Hepatocyte (in vitro differentiated cells): ENCODE results near the gene PABPC1L. TPM values are rescaled to one million over a fixed set of nuclear protein-coding genes. Genes with fewer than 3 reads are reported as not detected.

Source experiments
- DNase-seq: peaks from one replicate; pipeline ENCODE4 v3.0.0-alpha.2; 2016; ENCODE audit warnings: low spot score
- H2AFZ ChIP-seq: fragments of 200-600 bp; sonication (generic); 2 replicates; pipeline ENCODE4 v1.6.0; 2016; ENCODE audit warnings: antibody characterized with exemption, mild to moderate bottlenecking
- H3K27ac ChIP-seq: fragments of 200-600 bp; sonication (generic); 2 replicates; pipeline ENCODE4 v1.5.1; 2016; ENCODE audit warnings: mild to moderate bottlenecking
- H3K27me3 ChIP-seq: fragments of 200-600 bp; sonication (generic); 2 replicates; pipeline ENCODE4 v1.6.1; 2016
- H3K36me3 ChIP-seq: fragments of 200-600 bp; sonication (generic); replicated peaks from 2 replicates; pipeline ENCODE4 v1.5.1; 2016; ENCODE audit warnings: low read depth; ENCODE audit not compliant: insufficient read depth
- H3K4me1 ChIP-seq: fragments of 200-600 bp; sonication (generic); 2 replicates; pipeline ENCODE4 v1.5.1; 2016; ENCODE audit warnings: mild to moderate bottlenecking, moderate library complexity; ENCODE audit not compliant: insufficient read depth
- H3K4me2 ChIP-seq: fragments of 200-600 bp; sonication (generic); 2 replicates; pipeline ENCODE4 v1.6.0; 2016
- H3K4me3 ChIP-seq: fragments of 200-600 bp; sonication (generic); 2 replicates; pipeline ENCODE4 v1.5.1; 2016; ENCODE audit warnings: mild to moderate bottlenecking
- H3K79me2 ChIP-seq: fragments of 200-600 bp; sonication (generic); 2 replicates; pipeline ENCODE4 v1.6.0; 2017; ENCODE audit warnings: mild to moderate bottlenecking
- H3K9me2 ChIP-seq: fragments of 200-600 bp; sonication (generic); replicated peaks from 2 replicates; pipeline ENCODE4 v1.6.0; 2017; ENCODE audit warnings: mild to moderate bottlenecking; ENCODE audit not compliant: insufficient read depth
- H3K9me3 ChIP-seq: fragments of 200-600 bp; sonication (generic); 2 replicates; pipeline ENCODE4 v1.5.1; 2016; ENCODE audit warnings: low read depth, mild to moderate bottlenecking
- H4K20me1 ChIP-seq: fragments of 200-600 bp; sonication (generic); 2 replicates; pipeline ENCODE4 v1.6.0; 2016; ENCODE audit warnings: mild to moderate bottlenecking; ENCODE audit not compliant: insufficient read depth, poor library complexity, severe bottlenecking
- CTCF ChIP-seq: fragments of 200-600 bp; sonication (generic); IDR thresholded peaks from 2 replicates; pipeline ENCODE4 v1.5.1; 2016; ENCODE audit warnings: antibody characterized with exemption, mild to moderate bottlenecking; ENCODE audit not compliant: poor library complexity
- EZH2 ChIP-seq: fragments of 200-600 bp; sonication (generic); IDR thresholded peaks from 2 replicates; pipeline ENCODE4 v1.6.1; 2016; ENCODE audit warnings: antibody characterized with exemption, mild to moderate bottlenecking, borderline replicate concordance
- EZH2phosphoT487 ChIP-seq: fragments of 200-600 bp; sonication (generic); IDR thresholded peaks from one replicate; pipeline ENCODE4 v1.6.1; 2018; ENCODE audit warnings: antibody characterized with exemption, mild to moderate bottlenecking, low read depth, moderate library complexity; ENCODE audit not compliant: unreplicated experiment, severe bottlenecking
- WGBS: methylation state at CpG from one replicate; pipeline ENCODE4 v1.1.6; 2016; ENCODE audit warnings: low lambda C conversion rate; ENCODE audit errors: missing lambda C conversion rate; 5-methylcytosine and 5-hydroxymethylcytosine counted together
- polyA plus RNA-seq: library from polyadenylated mRNA; unstranded; fragments of >200 nt; fragmentation: Nextera tagmentation; extraction: Ambion mirVana; gene quantifications from 2 replicates; pipeline ENCODE4 v1.2.1, GENCODE V29; 2016
- total RNA-seq: library from RNA; depleted of rRNA; stranded (reverse); fragments of >200 nt; gene quantifications from 2 replicates; pipeline ENCODE4 v1.2.3, GENCODE V29; 2014

Gene PABPC1L
- total and polyA plus RNA-seq, 2 experiments from 2014 or later, result 15.6 to 23.5 TPM

GRCh38 chr20:44966030-44966961 is 56.4 kb downstream of the PABPC1L start, which contains the start of gene STK4:
Gene STK4, plus strand, starts transcription at chr20:44966512. Its CDS starts 57 bp downstream, at chr20:44966569.
- 2% methylated on average over 65 of the region's 68 CpGs for WGBS

GRCh38 chr20:44967207-44967807 is 57.4 kb downstream of the PABPC1L start:
- DNase-seq, result no peak
- no peaks in the 10 kb centered on the region for H3K9me3 ChIP-seq
- H3K27me3 ChIP-seq, result no peaks in the 10 kb centered on the region
- no peaks in the 10 kb centered on the region for H3K36me3 ChIP-seq
- H2AFZ ChIP-seq, result no peak overlapping the region
- 52% methylated on average over 5 of the region's 5 CpGs for WGBS
- no peak overlapping the region for H3K27ac ChIP-seq
- peak overlapping the region; percentile 59 for H3K4me3 ChIP-seq
- peaks cover 50% of the 10 kb centered on the region for H3K79me2 ChIP-seq
- no peaks in the 10 kb centered on the region for H4K20me1 ChIP-seq
- TF ChIP-seq CTCF (no peak), EZH2phosphoT487 (no peak), EZH2 (no peak)
- H3K9me2 ChIP-seq, result no peaks in the 10 kb centered on the region
- peak overlapping the region; percentile 84 for H3K4me2 ChIP-seq
- peaks cover 13% of the 10 kb centered on the region for H3K4me1 ChIP-seq

More at GRCh38 chr20:44966030-44966961, 56.4 kb downstream of the PABPC1L start, which contains the start of gene STK4:
- Histone ChIP-seq H3K4me1 (peaks cover 13% of the 10 kb centered on the region), H3K36me3 (no peaks in the 10 kb centered on the region), H4K20me1 (no peaks in the 10 kb centered on the region), H3K27ac (peak within 1 kb of the TSS; percentile 85), H3K4me3 (peak within 1 kb of the TSS; percentile 59), H3K4me2 (peak within 1 kb of the TSS; percentile 84), H3K79me2 (peaks cover 44% of the 10 kb centered on the region), H2AFZ (peak within 1 kb of the TSS; percentile 95), H3K27me3 (no peaks in the 10 kb centered on the region), H3K9me2 (no peaks in the 10 kb centered on the region), H3K9me3 (no peaks in the 10 kb centered on the region)
- DNase-seq, result peak; percentile 98
- TF ChIP-seq CTCF (peak; percentile 41), EZH2 (no peak)

GRCh38 chr20:44969300-44969894 is 59.5 kb downstream of the PABPC1L start:
- no peaks in the 10 kb centered on the region for H4K20me1 ChIP-seq
- no peaks in the 10 kb centered on the region for H3K9me3 ChIP-seq
- no peak overlapping the region for H3K4me3 ChIP-seq
- peaks cover 13% of the 10 kb centered on the region for H3K4me1 ChIP-seq
- WGBS, result 65% methylated on average over 3 of the region's 3 CpGs
- no peak for TF ChIP-seq EZH2phosphoT487
- no peak for TF ChIP-seq EZH2
- TF ChIP-seq CTCF, result no peak
- no peaks in the 10 kb centered on the region for H3K27me3 ChIP-seq
- no peak overlapping the region for H3K27ac ChIP-seq
- H3K9me2 ChIP-seq, result no peaks in the 10 kb centered on the region
- no peaks in the 10 kb centered on the region for H3K36me3 ChIP-seq
- DNase-seq, result no peak
- peaks cover 50% of the 10 kb centered on the region for H3K79me2 ChIP-seq
- no peak overlapping the region for H2AFZ ChIP-seq
- no peak overlapping the region for H3K4me2 ChIP-seq
